ENCODE data around the gene POFUT1.
A peak's percentile ranks its signal among the peaks of the same experiment; 100 is the strongest.

The POFUT1 gene

GRCh38 chr20:32282461-32282860 lies 74.8 kb downstream of the POFUT1 start:
- DNase-seq = no peak

GRCh38 chr20:32285082-32285620 lies 77.5 kb downstream of the POFUT1 start:
- no peak for DNase-seq

- peak; percentile 93 for DNase-seq
These were observed 78.1 kb downstream of the POFUT1 start for GRCh38 chr20:32285621-32286371.

- no peak for DNase-seq
These were observed 79.6 kb downstream of the POFUT1 start for GRCh38 chr20:32287231-32287638.

All from hematopoietic multipotent progenitor cell treated with erythropoietin and hydrocortisone succinate and interleukin-3 and kit ligand, for 4 days (in vitro differentiated cells).